KMS-11 (cell line): ENCODE results near the gene SLC25A13.

Experiments
- H2AFZ ChIP-seq: fragments of 200-600 bp; sonication (generic); 2 replicates; pipeline ENCODE4 v1.6.1; 2016; ENCODE audit warnings: antibody characterized with exemption, mixed run types, low read depth
- H3K27ac ChIP-seq: fragments of 200-600 bp; sonication (generic); 2 replicates; pipeline ENCODE4 v1.6.1; 2016; ENCODE audit warnings: mild to moderate bottlenecking, mixed run types
- H3K27me3 ChIP-seq: fragments of 200-600 bp; sonication (generic); 2 replicates; pipeline ENCODE4 v1.6.1; 2017; ENCODE audit warnings: mild to moderate bottlenecking, low read depth, mixed run types, moderate library complexity; ENCODE audit not compliant: insufficient read depth
- H3K36me3 ChIP-seq: fragments of 200-600 bp; sonication (generic); 2 replicates; pipeline ENCODE4 v1.6.1; 2017; ENCODE audit warnings: mild to moderate bottlenecking, mixed run types; ENCODE audit not compliant: insufficient read depth
- H3K4me1 ChIP-seq: fragments of 200-600 bp; sonication (generic); 2 replicates; pipeline ENCODE4 v1.6.1; 2016; ENCODE audit warnings: mild to moderate bottlenecking, low read depth, mixed run types; ENCODE audit not compliant: poor library complexity, severe bottlenecking
- H3K4me2 ChIP-seq: fragments of 200-600 bp; sonication (generic); 2 replicates; pipeline ENCODE4 v1.7.0; 2016; ENCODE audit warnings: mild to moderate bottlenecking, mixed run types
- H3K4me3 ChIP-seq: fragments of 200-600 bp; sonication (generic); IDR thresholded peaks from 2 replicates; pipeline ENCODE4 v1.6.1; 2017; ENCODE audit warnings: low read depth, low read length, mixed read lengths; ENCODE audit not compliant: insufficient read depth
- H3K79me2 ChIP-seq: fragments of 200-600 bp; sonication (generic); 2 replicates; pipeline ENCODE4 v1.6.1; 2016; ENCODE audit warnings: low read depth, mixed run types; ENCODE audit not compliant: insufficient read depth
- H3K9ac ChIP-seq: fragments of 200-600 bp; sonication (generic); 2 replicates; pipeline ENCODE4 v1.6.1; 2016; ENCODE audit warnings: mild to moderate bottlenecking, mixed run types
- H4K20me1 ChIP-seq: fragments of 200-600 bp; sonication (generic); 2 replicates; pipeline ENCODE4 v1.6.1; 2016; ENCODE audit warnings: mild to moderate bottlenecking, mixed run types; ENCODE audit not compliant: insufficient read depth
- CTCF ChIP-seq: fragments of 200-600 bp; sonication (generic); conservative IDR thresholded peaks from 2 replicates; pipeline ENCODE4 v1.6.1; 2017; ENCODE audit warnings: low read depth, mild to moderate bottlenecking, antibody characterized with exemption, low read length, moderate library complexity, mixed read lengths

SLC25A13 gene

GRCh38 chr7:96211954-96212353, 109.9 kb downstream of the SLC25A13 start:
- no peak for TF ChIP-seq CTCF
- no peak overlapping the region for H3K27ac ChIP-seq
- no peaks in the 10 kb centered on the region for H3K36me3 ChIP-seq
- H3K4me1 ChIP-seq, result no peaks in the 10 kb centered on the region
- H2AFZ ChIP-seq, result no peak overlapping the region
- no peak overlapping the region for H3K9ac ChIP-seq
- no peaks in the 10 kb centered on the region for H3K27me3 ChIP-seq
- H3K4me2 ChIP-seq, result no peak overlapping the region
- H3K79me2 ChIP-seq, result no peaks in the 10 kb centered on the region
- H4K20me1 ChIP-seq, result no peaks in the 10 kb centered on the region
- H3K4me3 ChIP-seq, result no peak overlapping the region

GRCh38 chr7:96205665-96206064, 116.2 kb downstream of the SLC25A13 start:
- H3K79me2 ChIP-seq, result no peaks in the 10 kb centered on the region
- H2AFZ ChIP-seq, result no peak overlapping the region
- no peaks in the 10 kb centered on the region for H3K27me3 ChIP-seq
- no peaks in the 10 kb centered on the region for H3K36me3 ChIP-seq
- H3K4me3 ChIP-seq, result no peak overlapping the region
- no peaks in the 10 kb centered on the region for H3K4me1 ChIP-seq
- no peak for TF ChIP-seq CTCF
- H3K4me2 ChIP-seq, result no peak overlapping the region
- H4K20me1 ChIP-seq, result no peaks in the 10 kb centered on the region
- no peak overlapping the region for H3K27ac ChIP-seq
- no peak overlapping the region for H3K9ac ChIP-seq

GRCh38 chr7:96204601-96205000, 117.3 kb downstream of the SLC25A13 start:
- no peaks in the 10 kb centered on the region for H3K4me1 ChIP-seq

GRCh38 chr7:96203786-96204185, 118.1 kb downstream of the SLC25A13 start:
- H3K4me1 ChIP-seq, result no peaks in the 10 kb centered on the region

More at GRCh38 chr7:96204601-96205000, 117.3 kb downstream of the SLC25A13 start:
- Histone ChIP-seq H3K9ac (no peak overlapping the region), H3K79me2 (no peaks in the 10 kb centered on the region), H3K27ac (no peak overlapping the region), H3K27me3 (no peaks in the 10 kb centered on the region), H2AFZ (no peak overlapping the region), H3K4me3 (no peak overlapping the region), H3K4me2 (no peak overlapping the region), H3K36me3 (no peaks in the 10 kb centered on the region), H4K20me1 (no peaks in the 10 kb centered on the region)
- no peak for TF ChIP-seq CTCF

More at GRCh38 chr7:96203786-96204185, 118.1 kb downstream of the SLC25A13 start:
- Histone ChIP-seq H3K4me3 (no peak overlapping the region), H3K36me3 (no peaks in the 10 kb centered on the region), H3K27ac (no peak overlapping the region), H2AFZ (no peak overlapping the region), H3K79me2 (no peaks in the 10 kb centered on the region), H4K20me1 (no peaks in the 10 kb centered on the region), H3K9ac (no peak overlapping the region), H3K4me2 (no peak overlapping the region), H3K27me3 (no peaks in the 10 kb centered on the region)
- TF ChIP-seq CTCF, result no peak
